SK-N-MC (cell line): ENCODE measurements around the gene SPRN.

Source experiments
- DNase-seq: peaks from one replicate; pipeline ENCODE4 v3.0.0-alpha.2; 2011; ENCODE audit warnings: low read depth, low spot score
- H3K27ac ChIP-seq: fragments of 200-600 bp; sonication (generic); 2 replicates; pipeline ENCODE4 v1.5.1; 2016; ENCODE audit warnings: mixed run types
- H3K36me3 ChIP-seq: fragments of 200-600 bp; sonication (generic); 2 replicates; pipeline ENCODE4 v1.6.1; 2017; ENCODE audit warnings: antibody characterized with exemption, low read length, mixed read lengths; ENCODE audit not compliant: insufficient read depth
- H3K4me3 ChIP-seq: fragments of 200-600 bp; sonication (generic); 2 replicates; pipeline ENCODE4 v1.5.1; 2016
- H3K9ac ChIP-seq: fragments of 200-600 bp; sonication (generic); 2 replicates; pipeline ENCODE4 v1.8.0; 2017; ENCODE audit warnings: mixed run types, mixed read lengths; ENCODE audit not compliant: insufficient read length
- H3K9me3 ChIP-seq: fragments of 200-600 bp; sonication (generic); 2 replicates; pipeline ENCODE4 v1.6.1; 2017; ENCODE audit warnings: low read depth, mild to moderate bottlenecking, antibody characterized with exemption, low read length, moderate library complexity, mixed read lengths
- EZH2 ChIP-seq: fragments of 200-600 bp; sonication (generic); IDR thresholded peaks from one replicate; pipeline ENCODE4 v1.6.1; 2017; ENCODE audit warnings: antibody characterized with exemption
- FOXP2 ChIP-seq: optimal IDR thresholded peaks from 2 replicates; pipeline ENCODE3; 2011; ENCODE audit warnings: mild to moderate bottlenecking, moderate library complexity; ENCODE audit not compliant: insufficient read depth; ENCODE audit errors: extremely low read length, control extremely low read depth
- POLR2AphosphoS5 ChIP-seq: IDR thresholded peaks from 2 replicates; pipeline ENCODE4 v1.6.1; 2012; ENCODE audit warnings: mild to moderate bottlenecking, low read depth, low read length, borderline replicate concordance

Gene SPRN

GRCh38 chr10:133384071-133384470 is 40.4 kb downstream of the SPRN start:
- H3K27ac ChIP-seq: no peak overlapping the region
- no peak overlapping the region for H3K4me3 ChIP-seq
- H3K36me3 ChIP-seq: no peaks in the 10 kb centered on the region
- no peak overlapping the region for H3K9ac ChIP-seq
- DNase-seq: no peak
- TF ChIP-seq FOXP2: no peak
- no peak for TF ChIP-seq POLR2AphosphoS5
- no peak for TF ChIP-seq EZH2
- no peaks in the 10 kb centered on the region for H3K9me3 ChIP-seq

GRCh38 chr10:133383551-133383950 is 40.9 kb downstream of the SPRN start:
- no peaks in the 10 kb centered on the region for H3K9me3 ChIP-seq
- no peak overlapping the region for H3K4me3 ChIP-seq
- TF ChIP-seq POLR2AphosphoS5 (no peak), EZH2 (no peak), FOXP2 (no peak)
- no peak overlapping the region for H3K27ac ChIP-seq
- no peak for DNase-seq
- no peak overlapping the region for H3K9ac ChIP-seq
- H3K36me3 ChIP-seq: no peaks in the 10 kb centered on the region

GRCh38 chr10:133381036-133381435 is 43.4 kb downstream of the SPRN start:
- TF ChIP-seq EZH2 (no peak), FOXP2 (no peak), POLR2AphosphoS5 (no peak)
- no peak for DNase-seq
- no peak overlapping the region for H3K4me3 ChIP-seq
- no peaks in the 10 kb centered on the region for H3K36me3 ChIP-seq
- no peaks in the 10 kb centered on the region for H3K9me3 ChIP-seq
- no peak overlapping the region for H3K9ac ChIP-seq
- H3K27ac ChIP-seq: no peak overlapping the region

- Histone ChIP-seq H3K27ac (no peak overlapping the region), H3K36me3 (no peaks in the 10 kb centered on the region), H3K4me3 (no peak overlapping the region), H3K9ac (no peak overlapping the region), H3K9me3 (no peaks in the 10 kb centered on the region)
- no peak for DNase-seq
- no peak for TF ChIP-seq FOXP2
- no peak for TF ChIP-seq POLR2AphosphoS5
- TF ChIP-seq EZH2: no peak
Measured at GRCh38 chr10:133379801-133380666, 44.4 kb downstream of the SPRN start.

GRCh38 chr10:133379152-133379800 is 45.1 kb downstream of the SPRN start, which contains the start of gene PAOX:
Gene PAOX, plus strand, starts transcription at chr10:133379262. Its CDS starts 55 bp downstream, at chr10:133379317.
- Histone ChIP-seq H3K9me3 (no peaks in the 10 kb centered on the region), H3K36me3 (no peaks in the 10 kb centered on the region), H3K4me3 (peak within 1 kb of the TSS; percentile 79), H3K27ac (no peak within 1 kb of the TSS), H3K9ac (no peak within 1 kb of the TSS)
- no peak for TF ChIP-seq EZH2
- no peak for TF ChIP-seq FOXP2
- no peak for TF ChIP-seq POLR2AphosphoS5
- no peak for DNase-seq

- H3K36me3 ChIP-seq: no peaks in the 10 kb centered on the region
- H3K27ac ChIP-seq: no peak overlapping the region
- H3K9ac ChIP-seq: no peak overlapping the region
- TF ChIP-seq POLR2AphosphoS5: peak; percentile 20; the same call in 1 of the 2 replicates
- TF ChIP-seq FOXP2: no peak
- no peak for TF ChIP-seq EZH2
- no peak for DNase-seq
- H3K9me3 ChIP-seq: no peaks in the 10 kb centered on the region
- peak overlapping the region; percentile 79 for H3K4me3 ChIP-seq
Measured at GRCh38 chr10:133378251-133379096, 46.0 kb downstream of the SPRN start.

- DNase-seq: no peak
- no peak overlapping the region for H3K9ac ChIP-seq
- peak overlapping the region; percentile 79 for H3K4me3 ChIP-seq
- no peak overlapping the region for H3K27ac ChIP-seq
- H3K9me3 ChIP-seq: no peaks in the 10 kb centered on the region
- no peaks in the 10 kb centered on the region for H3K36me3 ChIP-seq
- no peak for TF ChIP-seq POLR2AphosphoS5
- TF ChIP-seq EZH2: no peak
- no peak for TF ChIP-seq FOXP2
Measured at GRCh38 chr10:133377818-133378250, 46.6 kb downstream of the SPRN start.
